Sigmoid colon (tissue), 4 donors: ENCODE results near the gene PECR.

Experiments
- CTCF ChIP-seq, 4 experiments: fragments of 450-650 bp in 3 of 4; fragments of 200-600 bp in 1 of 4; IDR thresholded peaks; one replicate each; pipeline ENCODE4 v1.5.1; 2016 to 2019; ENCODE audit warnings: antibody characterized with exemption in 4 of 4, mild to moderate bottlenecking in 3 of 4, moderate library complexity in 2 of 4
- POLR2A ChIP-seq, 2 donors: fragments of 450-650 bp; IDR thresholded peaks; one replicate each; pipeline ENCODE4 v1.6.1; 2016; ENCODE audit warnings: antibody characterized with exemption in 2 of 2, mild to moderate bottlenecking in 2 of 2, moderate library complexity in 2 of 2
- POLR2AphosphoS5 ChIP-seq, 4 donors: sonication (generic); formaldehyde crosslinking; IDR thresholded peaks; one replicate each; pipeline ENCODE4 v1.6.1; 2017; ENCODE audit warnings: antibody characterized with exemption in 4 of 4

GRCh38 chr2:216130346-216130971 is 48.9 kb upstream of the PECR start:
- TF ChIP-seq POLR2A (IDR thresholded peaks at IDR 0.05) (no peak), CTCF (IDR thresholded peaks at IDR 0.05) (no peak), POLR2AphosphoS5 (IDR thresholded peaks at IDR 0.05) (no peak)
